ENCODE results near the gene GAD1.

Gene GAD1

DNA sequence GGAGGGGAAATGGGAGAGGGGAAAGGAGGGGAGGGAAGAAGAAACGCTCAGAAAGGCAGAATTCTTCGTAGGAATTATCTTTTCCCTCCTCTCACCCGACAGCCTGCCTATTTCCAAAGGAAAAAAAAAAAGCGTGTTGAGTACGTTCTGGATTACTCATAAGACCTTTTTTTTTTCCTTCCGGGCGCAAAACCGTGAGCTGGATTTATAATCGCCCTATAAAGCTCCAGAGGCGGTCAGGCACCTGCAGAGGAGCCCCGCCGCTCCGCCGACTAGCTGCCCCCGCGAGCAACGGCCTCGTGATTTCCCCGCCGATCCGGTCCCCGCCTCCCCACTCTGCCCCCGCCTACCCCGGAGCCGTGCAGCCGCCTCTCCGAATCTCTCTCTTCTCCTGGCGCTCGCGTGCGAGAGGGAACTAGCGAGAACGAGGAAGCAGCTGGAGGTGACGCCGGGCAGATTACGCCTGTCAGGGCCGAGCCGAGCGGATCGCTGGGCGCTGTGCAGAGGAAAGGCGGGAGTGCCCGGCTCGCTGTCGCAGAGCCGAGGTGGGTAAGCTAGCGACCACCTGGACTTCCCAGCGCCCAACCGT is at the start of gene GAD1:
GAD1 (plus strand) TSS at position 384 of the 589 bp plus-strand sequence. CDS start 1,705 bp downstream, outside the sequence.
- DNase-seq, result peak; percentile 87

DNA sequence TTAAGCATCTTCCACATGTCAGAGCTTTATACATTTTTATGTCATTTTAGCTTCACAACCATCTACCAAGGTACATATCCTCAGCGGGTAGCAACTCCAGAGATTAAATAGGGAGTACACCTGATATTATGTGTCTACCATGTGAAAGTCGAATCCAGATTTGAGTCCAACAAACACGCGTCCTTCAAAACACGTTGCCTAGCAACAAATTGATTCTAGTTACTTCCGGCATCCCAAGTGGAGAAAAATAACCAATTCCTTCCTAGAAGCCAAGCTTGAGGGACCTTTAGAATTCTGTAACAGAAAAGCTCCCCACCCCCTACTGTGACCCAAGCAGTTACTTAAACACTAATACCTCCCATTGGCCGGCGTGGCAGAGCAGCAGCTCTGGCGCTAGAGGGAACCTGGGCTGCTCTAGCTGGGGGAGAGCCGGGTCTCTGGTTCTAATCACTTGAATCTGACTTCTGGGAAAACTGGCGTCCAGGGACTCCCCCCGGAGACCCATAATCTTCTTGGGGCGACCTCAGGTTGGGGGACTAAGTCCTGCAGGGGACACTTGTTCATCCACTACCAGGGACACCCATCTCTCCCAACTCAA is 46.6 kb upstream of the GAD1 start, which contains the start of gene ERICH2:
ERICH2 (plus strand) TSS at position 371 of the 598 bp plus-strand sequence. CDS start 304 bp downstream, outside the sequence.
- DNase-seq, result peak; percentile 93

DNA sequence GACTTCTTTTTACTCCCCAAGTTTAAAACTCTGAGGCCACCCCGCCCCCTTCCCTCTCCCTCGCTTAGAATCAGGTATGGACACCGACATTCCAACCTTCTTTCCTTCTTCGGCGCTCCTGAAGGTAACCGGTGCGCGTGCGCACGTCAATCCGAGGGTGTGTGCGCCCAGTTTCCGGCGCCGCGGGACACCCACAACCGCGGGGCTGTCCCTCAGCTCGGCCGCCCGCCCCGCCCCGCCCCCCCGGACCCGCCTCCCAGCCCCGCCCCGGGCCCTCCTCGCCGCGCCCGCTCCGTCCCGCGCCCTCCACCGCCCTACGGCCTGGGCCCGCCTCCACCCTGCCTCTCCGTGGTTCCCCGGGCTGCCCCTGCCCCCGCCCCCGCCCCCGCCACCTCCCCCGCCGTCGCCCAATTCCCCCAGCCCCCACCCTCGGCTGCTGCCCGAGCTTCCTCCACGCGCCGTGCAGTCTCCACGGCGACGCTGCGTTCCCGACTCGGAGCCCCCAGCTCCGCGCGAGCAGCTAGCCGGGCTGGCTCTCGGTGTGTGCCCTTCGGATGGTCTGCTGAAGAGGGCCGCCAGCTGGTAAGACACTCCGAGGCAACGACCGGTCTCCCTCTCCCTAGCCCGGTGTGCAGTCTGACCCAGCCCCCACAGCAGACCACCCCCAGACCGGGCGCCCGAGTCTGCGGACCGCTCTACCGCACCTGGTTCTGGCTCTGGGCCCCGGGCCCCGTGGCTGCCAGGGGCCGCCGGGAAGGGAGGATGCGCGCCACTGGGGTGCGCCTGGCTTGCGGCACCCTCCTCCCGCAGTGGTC is 45.9 kb upstream of the GAD1 start:
- DNase-seq, result peak; percentile 94

DNA sequence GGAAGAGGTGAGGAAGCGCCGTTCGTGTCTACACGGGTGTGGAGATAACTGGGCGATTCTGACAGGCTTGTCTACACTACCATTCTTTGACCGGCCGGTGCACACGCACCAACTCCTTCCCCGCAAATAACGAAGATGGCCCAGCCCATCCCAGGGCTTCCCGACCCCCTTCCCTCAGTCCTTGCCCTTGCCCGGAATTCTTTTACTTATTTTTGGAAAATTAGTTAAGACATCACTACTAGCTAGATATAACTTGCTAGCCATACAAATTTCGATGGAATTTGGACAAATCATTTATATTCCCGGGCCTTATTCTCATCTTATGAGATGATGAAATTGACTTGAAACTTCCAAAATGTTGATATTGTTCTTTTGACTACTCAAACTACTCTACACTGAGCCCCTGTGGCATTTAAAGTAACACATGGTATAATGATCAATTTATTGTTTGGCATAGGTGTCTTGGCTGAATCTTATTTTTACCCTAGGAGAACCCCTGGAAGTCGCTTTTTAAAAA is 45.2 kb upstream of the GAD1 start:
- no peak for DNase-seq

DNA sequence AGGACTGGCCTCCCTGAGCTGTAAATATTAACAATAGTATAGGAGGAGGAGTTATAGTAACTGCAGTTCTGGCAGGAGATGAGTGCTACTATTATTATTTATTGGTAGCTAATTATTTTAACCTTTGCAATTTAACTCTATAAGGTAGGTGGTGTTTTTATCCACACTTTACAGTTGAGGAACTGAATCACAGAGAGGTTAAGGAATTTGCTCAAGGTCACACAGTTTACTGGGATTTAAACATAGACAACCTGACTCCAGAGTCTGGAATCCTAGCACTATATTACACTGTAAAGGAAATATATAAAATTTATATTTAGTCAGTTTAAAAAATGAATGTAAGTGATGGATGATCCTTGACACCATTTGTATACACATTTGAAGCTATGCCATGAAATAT is 44.4 kb upstream of the GAD1 start:
- no peak for DNase-seq

DNA sequence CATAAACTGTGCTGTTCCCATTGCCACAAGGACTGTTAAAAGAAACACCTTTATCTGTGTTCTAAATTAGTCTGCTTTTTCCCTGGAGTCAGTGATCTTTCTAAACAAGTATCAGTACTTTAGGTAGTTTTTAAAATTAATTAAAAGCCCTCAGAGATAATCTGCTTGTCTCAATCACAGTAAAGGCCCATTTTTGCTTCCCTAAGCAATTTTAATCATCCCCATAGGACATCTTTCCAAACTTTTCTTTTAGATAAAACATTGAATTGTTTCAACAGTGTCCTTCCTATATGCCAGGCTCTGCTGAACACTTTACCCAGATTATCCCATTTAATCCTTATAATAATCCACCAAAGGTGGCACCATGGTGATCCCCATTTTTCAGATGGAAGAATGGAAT is 42.6 kb upstream of the GAD1 start:
- DNase-seq, result no peak

DNA sequence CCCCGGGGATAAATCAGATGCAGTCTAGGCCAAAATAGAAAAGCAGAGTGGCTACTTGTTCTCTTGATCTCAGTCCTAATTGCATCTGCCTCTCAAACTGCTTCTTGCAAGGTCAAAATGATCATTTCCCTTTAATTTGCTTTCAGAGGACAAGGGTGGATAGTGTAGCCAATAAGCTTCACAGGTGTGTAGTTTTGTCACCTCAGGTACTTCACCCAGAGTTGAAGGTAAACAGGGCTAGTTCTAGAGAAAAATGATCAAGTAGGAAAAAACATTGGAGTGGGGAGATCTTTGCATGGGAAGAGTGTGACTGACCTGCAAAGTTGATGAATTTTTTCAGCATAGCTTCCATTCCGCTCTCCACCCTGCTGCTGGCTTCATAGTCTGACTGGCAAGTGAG is 37.8 kb upstream of the GAD1 start:
- DNase-seq, result no peak

DNA sequence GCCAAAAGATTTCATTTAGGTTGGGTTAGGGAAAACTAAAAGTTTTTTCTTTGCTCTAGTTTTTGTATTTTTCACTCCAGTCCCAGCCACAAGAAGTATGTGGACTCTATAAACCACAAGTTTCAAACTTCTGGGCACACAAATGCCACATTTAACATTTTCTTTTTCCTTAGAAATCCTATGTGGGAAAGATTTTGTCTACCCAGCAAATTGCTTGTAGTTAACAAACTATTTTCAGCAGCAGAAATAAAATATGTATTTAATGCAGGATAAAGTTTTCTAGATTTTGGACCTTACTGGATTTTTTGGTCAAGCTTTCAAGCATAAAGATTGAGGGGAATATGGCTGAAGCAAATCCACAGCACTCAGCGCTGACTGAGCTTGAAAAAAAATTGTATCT is 37.4 kb upstream of the GAD1 start:
- DNase-seq, result no peak

DNA sequence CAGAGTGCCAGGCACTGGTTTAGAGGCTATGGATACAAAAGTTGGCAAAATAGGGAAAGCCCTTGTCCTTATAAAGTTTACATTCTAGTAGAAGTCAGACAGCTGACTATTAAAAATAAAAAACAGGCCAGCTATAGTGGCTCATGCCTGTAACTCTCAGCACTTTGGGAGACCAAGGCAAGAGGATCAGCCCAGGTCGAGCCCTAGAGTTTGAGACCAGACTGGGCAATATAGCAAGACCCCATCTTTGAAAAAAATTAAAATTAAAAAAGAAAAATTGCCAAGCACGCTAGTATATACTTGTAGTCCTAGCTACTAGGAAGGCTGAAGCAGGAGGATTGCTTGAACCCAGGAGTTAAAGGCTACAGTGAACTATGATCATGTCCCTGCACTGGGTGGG is 34.0 kb upstream of the GAD1 start:
- no peak for DNase-seq

DNA sequence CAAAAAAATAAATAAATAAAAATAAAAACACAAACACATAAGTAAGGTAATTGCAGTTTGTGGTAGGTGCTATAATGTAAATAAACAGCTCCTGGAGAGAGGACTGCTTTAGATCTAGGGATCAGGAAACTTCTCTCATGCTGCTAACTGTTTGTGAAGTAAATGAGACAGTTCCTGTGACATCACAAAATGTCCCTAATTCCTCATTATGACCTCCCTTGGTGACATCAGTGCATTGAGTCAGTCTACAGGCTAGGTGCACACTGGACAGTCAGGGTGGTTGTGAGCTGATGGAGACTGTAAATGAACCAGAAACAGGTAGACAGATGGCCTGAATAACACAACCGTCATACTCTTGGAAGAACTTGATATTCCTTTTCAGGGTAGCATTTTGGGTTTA is 33.1 kb upstream of the GAD1 start:
- no peak for DNase-seq

DNA sequence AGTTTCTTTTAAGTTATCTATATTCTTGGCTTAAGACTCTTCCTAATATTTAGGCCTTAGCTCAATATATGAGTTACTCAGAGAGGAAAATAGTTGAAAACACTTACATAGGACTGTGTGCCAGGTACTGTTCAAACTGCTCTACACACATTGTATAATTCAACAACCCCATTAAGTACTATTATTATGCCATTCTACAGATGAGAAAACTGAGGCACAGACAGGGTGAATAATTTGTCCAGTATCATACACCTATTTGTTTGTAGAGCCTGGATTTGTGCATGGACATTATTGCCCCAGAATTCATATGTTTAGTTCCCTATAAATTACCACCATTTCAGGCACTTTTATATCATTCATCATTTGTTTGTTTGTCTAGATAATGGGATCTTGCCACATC is 17.7 kb upstream of the GAD1 start:
- no peak for DNase-seq

DNA sequence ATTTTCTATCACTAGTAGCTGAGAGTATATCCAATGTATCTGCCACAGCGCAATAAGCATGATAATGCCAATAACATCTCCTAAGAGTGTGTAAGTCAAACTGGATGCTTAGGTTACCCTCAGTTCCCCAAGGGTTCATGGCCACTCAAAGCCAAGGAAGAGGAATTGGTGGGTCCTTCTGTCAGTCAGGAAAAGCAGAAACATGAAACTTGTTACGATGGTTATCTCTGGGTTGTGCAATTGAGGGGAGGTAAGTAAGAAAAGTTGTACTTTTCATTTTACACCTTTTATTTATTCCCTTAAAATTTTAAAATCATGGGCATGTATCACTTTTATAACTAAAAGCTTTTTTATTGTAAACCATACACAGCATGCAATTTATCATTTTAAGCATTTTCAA is 10.1 kb upstream of the GAD1 start:
- DNase-seq, result no peak

DNA sequence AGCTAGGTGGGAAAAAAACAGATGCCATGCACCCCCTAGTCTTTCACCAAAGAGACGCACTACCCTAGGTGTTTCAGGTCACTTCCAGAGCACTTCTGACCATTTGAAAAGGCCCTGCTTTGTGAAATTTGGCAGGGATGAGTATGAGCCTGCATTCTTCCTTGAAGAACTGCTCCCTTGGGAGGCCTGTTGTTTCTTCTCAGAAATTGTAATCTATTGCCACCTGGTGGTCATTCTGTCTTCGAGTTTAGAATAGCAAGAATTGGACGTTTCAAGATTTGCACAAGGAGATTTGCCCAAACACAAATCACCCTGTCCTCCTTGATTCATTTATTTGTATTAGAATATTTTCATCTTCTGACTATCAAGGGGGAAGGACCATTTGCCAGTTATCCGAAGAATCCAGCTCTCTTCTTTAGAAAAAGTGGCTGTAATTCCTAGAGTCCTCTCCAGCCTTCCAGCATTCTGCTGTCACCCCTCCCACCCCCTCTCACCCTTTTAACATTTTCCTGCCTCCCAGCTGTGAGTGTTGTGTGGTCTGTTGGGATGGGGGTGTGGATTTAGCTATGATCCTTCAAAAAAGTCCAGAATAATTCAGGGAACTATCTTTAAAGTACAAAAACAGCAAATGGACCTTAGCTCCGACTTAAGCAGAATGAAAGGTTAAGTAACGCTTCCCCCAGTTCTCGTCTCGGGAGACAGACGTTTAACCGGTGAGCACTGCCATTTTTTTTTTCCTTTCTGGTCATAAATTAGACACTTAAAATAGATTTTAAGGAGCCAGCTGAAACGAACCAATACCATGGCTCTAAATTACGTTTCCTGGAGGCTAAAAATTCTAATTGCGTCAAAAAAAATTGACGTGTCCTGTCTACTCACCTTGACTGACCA is 3.7 kb upstream of the GAD1 start:
- DNase-seq, result peak; percentile 92

DNA sequence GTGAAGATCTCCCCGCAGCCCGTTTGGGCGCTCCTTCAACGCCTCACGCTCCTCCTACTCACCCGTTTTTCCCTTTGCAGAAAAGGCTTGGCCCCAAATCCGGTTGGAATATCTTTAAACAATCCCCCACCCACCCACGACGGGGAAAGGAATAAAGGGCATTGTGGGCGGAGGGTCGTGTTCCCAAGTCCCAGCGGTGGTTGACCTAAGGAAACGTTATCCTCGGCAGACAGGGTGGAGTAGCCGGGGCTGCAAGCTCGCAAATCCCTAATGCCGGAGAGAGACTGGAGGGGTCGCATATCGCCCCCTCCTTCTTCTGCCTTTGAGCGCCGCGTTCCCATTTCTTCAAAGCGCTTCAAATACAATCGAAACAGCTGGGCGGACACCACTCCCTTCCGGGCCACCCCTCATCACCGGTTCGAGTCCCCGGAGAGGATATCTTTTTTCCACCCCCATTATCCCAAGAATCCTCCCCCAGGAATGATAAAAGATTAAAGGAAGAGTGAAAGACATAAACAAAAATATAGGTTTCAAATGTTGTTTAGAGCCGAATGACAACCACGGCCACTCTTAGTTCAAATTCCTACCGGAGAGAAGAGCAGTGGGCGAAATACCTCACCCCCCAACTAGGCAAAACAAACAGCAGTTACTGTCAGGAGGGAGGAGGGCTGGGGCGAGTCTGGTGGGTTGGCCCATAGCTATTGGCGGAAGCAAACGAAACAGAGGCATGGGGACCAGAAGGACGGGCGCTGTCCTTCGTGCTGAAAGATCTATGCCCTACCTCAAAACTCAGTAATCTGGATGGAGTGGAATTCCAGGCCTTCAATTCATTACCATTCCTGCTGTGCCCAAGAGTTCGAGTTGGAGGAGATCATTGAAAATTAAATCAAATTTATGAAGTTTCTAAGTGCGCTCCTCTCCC is 2.8 kb upstream of the GAD1 start:
- DNase-seq, result peak; percentile 91

DNA sequence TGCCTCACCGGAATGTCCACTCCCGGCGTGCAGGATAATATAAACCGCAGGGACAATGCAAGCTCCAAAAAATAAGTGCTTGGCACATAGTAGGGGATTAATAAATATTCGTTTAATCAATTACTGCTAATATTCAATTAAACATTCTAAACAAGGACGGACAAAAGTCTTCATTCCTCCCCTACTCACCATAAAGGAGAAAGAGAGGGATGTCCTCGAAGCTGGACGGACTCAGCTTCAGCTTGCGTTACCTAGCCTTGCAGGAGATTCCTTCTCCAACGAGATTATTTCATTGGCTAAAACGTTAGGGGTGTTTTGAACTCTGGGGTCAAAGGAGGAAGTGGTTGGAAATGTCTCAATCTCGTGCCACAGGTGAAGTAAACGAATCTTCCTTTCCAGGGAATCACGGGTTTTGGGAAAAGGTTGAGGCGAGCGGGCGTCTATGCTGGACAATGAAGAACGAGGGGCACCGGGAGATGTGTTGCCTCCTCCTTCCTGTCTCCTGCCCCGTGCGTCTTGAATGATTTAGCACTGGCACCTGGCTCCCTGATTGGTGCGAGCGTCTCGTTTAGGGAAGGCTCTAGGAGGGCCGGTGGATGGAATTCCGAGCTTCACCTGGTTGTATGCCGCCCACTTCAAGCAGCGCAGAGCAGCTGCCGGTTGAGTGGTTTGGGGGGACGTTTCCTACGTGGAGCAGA is 2.0 kb upstream of the GAD1 start:
- DNase-seq, result peak; percentile 66

DNA sequence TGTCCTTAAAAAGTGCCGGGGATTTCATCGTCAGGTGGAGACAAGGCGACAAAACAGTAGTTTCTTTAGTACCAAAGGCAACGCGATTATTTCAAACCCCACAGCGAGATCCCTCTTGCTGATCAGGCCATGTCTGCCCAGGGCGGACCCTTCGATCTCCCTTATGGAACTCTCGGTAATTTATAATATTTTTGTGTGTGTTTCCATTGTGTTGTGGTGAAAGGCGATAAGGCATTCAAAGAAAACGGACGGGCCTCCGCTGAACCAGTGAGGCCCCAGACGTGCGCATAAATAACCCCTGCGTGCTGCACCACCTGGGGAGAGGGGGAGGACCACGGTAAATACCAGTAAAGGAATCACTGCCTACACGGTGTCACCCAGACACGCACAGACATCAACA is 1.4 kb upstream of the GAD1 start:
- no peak for DNase-seq

DNA sequence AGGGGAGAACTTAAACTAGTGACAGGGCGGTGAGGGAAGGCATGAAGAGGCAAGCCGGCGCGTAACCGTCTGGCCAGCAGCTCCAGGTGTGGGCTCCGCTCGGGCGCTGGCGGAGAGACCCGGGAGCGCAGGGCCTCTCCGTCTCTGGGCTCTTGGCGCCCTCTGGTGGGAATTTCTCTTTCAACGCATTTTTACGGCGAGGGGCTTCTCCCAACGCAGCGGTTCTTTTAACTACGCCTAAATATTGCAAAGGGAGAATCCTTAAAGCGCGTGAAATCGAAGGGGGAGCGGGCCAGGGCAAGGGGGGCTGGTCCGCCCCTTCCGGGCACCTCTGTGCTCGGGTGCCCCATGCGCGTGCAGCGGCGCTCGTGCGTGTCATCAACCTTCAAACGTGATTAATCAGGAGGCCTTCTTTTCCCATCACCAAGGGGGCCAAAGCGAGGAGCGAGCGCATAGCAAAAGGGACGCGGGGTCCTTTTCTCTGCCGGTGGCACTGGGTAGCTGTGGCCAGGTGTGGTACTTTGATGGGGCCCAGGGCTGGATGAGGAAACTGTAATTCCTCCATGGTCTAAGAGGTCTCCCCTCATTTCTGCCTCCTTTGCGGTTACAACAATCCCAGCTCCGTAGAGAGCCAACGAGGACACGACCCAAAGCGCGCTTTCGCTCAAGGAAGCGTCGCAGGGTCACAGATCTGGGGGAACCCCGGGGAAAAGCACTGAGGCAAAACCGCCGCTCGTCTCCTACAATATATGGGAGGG is 762 bp upstream of the GAD1 start:
- DNase-seq, result peak; percentile 94

DNA sequence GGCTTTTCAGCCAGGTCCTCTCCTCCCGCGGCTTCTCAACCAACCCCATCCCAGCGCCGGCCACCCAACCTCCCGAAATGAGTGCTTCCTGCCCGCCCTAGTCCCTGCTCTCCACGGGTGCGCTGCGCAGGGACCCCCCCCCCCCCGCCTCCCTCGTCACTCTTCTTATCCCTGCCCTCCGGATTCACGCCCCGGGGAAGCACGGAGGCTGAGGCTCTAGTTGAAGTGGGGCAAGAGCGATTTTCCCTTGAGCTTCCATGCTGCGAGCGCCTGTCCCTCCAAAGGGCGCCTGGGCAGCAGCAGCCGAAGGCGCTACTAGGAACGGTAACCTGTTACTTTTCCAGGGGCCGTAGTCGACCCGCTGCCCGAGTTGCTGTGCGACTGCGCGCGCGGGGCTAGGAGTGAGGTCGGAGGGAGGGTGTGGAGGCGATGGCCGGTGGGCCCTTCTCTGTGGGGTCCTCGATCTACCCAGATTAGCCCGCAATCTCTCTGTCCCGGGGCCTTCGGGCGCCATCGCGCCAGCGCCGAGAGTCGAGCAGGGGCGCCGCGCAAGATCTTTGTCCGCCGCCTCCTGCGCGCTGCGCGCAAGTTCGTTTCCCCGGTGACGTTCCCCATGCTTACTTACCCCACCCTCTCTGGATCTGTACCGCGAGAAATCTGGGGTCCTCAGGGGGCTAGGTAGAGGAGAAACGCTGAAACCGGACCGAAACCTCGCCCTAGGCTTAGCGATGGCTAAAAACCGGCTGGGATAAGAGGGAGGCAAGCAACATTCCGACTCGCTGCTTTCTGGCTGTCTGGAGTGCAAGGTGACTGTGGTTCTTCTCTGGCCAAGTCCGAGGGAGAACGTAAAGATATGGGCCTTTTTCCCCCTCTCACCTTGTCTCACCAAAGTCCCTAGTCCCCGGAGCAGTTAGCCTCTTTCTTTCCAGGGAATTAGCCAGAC is 677 bp downstream of the GAD1 start:
- DNase-seq, result peak; percentile 64
